Naive thymus-derived CD4-positive, alpha-beta T cell (primary cell): Measurements from ENCODE around the gene TBXAS1. TPM values are rescaled to one million over a fixed set of nuclear protein-coding genes. Genes with fewer than 3 reads are reported as not detected.

Source experiments
- ATAC-seq: fragments of 150-1000 bp; cut with Tn5 transposase; 2 replicates; pipeline ENCODE4 v1.10.0; 2021; ENCODE audit warnings: mild to moderate bottlenecking, moderate library complexity
- CTCF ChIA-PET: fragments of 350-600 bp; sonication (Branson Sonifier 250); formaldehyde crosslinking; loops from one replicate; lab custom pipeline; 2021; ENCODE audit warnings: antibody characterized with exemption; lab: Charles Lee
- POLR2A ChIA-PET: fragments of 350-600 bp; sonication (Branson Sonifier 250); formaldehyde crosslinking; loops from one replicate; lab custom pipeline; 2021; ENCODE audit warnings: antibody characterized with exemption, inconsistent platforms; lab: Charles Lee
- DNase-seq, 9 donors: peaks; one replicate each; pipeline versions ENCODE4 v3.0.0 to v3.0.0-alpha.2; 2020 to 2022; ENCODE audit warnings: mixed read lengths in 1 of 9
- H3K27ac ChIP-seq: one replicate; pipeline ENCODE4 v1.7.0; 2013; ENCODE audit warnings: mild to moderate bottlenecking, low read depth, low read length, moderate library complexity
- H3K27me3 ChIP-seq, 2 donors: one replicate each; pipeline ENCODE4 v1.7.0; 2013; ENCODE audit warnings: low read length in 2 of 2, mild to moderate bottlenecking in 2 of 2, moderate library complexity in 2 of 2; ENCODE audit not compliant: control insufficient read depth in 2 of 2, insufficient read depth in 2 of 2
- H3K36me3 ChIP-seq, 3 experiments: 1 replicate in 2 of 3; 2 replicates in 1 of 3; pipeline ENCODE4 v1.7.0; 2013; ENCODE audit warnings: low read length in 3 of 3, mild to moderate bottlenecking in 3 of 3, moderate library complexity in 1 of 3; ENCODE audit not compliant: insufficient read depth in 3 of 3, control insufficient read depth in 2 of 3
- H3K4me1 ChIP-seq, 2 donors: one replicate each; pipeline ENCODE4 v1.7.0; 2013; ENCODE audit warnings: low read length in 2 of 2, mild to moderate bottlenecking in 2 of 2, moderate library complexity in 1 of 2; ENCODE audit not compliant: control insufficient read depth in 2 of 2, insufficient read depth in 2 of 2
- H3K4me3 ChIP-seq: 2 replicates; pipeline ENCODE4 v1.7.0; 2013; ENCODE audit warnings: mild to moderate bottlenecking, low read length
- H3K9me3 ChIP-seq, 3 experiments: 1 replicate in 2 of 3; 2 replicates in 1 of 3; pipeline ENCODE4 v1.7.0; 2013; ENCODE audit warnings: low read length in 3 of 3; ENCODE audit not compliant: control insufficient read depth in 2 of 3
- H3K27ac Mint-ChIP-seq, 9 donors: one replicate each; pipeline ENCODE4 v1.8.0; 2020 to 2022; ENCODE audit warnings: mixed read lengths in 9 of 9, mild to moderate bottlenecking in 8 of 9, moderate library complexity in 5 of 9, inconsistent platforms in 2 of 9
- H3K27me3 Mint-ChIP-seq, 5 donors: one replicate each; pipeline ENCODE4 v1.8.0; 2021 to 2022; ENCODE audit warnings: mixed read lengths in 5 of 5, mild to moderate bottlenecking in 1 of 5
- H3K36me3 Mint-ChIP-seq, 5 donors: one replicate each; pipeline ENCODE4 v1.8.0; 2020 to 2022; ENCODE audit warnings: mixed read lengths in 5 of 5, mild to moderate bottlenecking in 3 of 5, inconsistent platforms in 1 of 5
- H3K4me1 Mint-ChIP-seq, 7 donors: one replicate each; pipeline ENCODE4 v1.8.0; 2020 to 2022; ENCODE audit warnings: mixed read lengths in 7 of 7, mild to moderate bottlenecking in 3 of 7, inconsistent platforms in 1 of 7
- H3K4me3 Mint-ChIP-seq, 10 donors: one replicate each; pipeline ENCODE4 v1.8.0; 2020 to 2022; ENCODE audit warnings: mild to moderate bottlenecking in 10 of 10, mixed read lengths in 10 of 10, moderate library complexity in 6 of 10, inconsistent platforms in 2 of 10
- H3K9me3 Mint-ChIP-seq, 11 donors: one replicate each; pipeline ENCODE4 v1.8.0; 2020 to 2022; ENCODE audit warnings: mixed read lengths in 11 of 11, mild to moderate bottlenecking in 4 of 11, inconsistent platforms in 1 of 11, moderate library complexity in 1 of 11
- intact Hi-C, 2 donors: fragments of 100-400 bp; cut with micrococcal nuclease; formaldehyde crosslinking; loops; one replicate each; pipeline ENCODE4 v1.15.1; 2023
- polyA plus RNA-seq, 2 donors: library from polyadenylated mRNA; unstranded; fragments of 300-500 nt; fragmentation: Illumina TruSeq; gene quantifications; one replicate each; pipeline ENCODE4 v1.2.3, GENCODE V29; 2021
- total RNA-seq, 6 experiments: library from RNA in 5 of 6; stranded (reverse) in 5 of 6; gene quantifications; 1 replicate in 5 of 6; 2 replicates in 1 of 6; pipeline ENCODE4 v1.2.3 and lab custom pipeline; 2021 to 2026

The TBXAS1 gene
- total and polyA plus RNA-seq, 7 experiments from 2014 or later = 1.9 to 70.9 (median 3.2) TPM

DNA sequence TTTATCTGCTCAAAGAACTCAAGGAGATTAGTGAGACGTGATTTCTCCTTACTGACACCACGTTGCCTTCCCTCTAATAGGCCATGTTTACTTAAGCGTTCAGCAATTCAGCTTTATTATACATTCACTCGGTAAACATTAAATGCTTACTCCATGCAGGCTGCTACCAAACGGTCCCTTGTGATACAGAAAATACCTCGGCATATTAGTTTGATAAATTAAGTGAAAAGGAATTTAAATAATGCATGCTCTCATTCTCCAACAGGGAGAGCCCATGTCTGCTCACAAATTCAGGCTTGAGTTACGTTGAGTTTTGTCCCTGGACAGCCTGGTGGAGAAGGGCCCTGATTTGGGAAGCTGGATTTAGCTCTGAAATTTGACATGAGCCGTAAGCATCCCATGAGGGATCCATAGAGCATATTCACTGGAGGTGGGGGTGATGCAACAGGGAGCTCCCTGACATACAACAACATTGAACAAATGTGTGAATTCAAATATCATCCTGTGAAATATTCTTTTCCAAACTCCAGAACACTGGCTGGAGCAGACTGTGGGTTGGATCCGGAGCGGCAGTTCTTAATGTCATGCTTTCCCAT is 86.3 kb downstream of the TBXAS1 start:
- no peak overlapping the region for H3K4me3 ChIP-seq
- H3K27ac ChIP-seq = no peak overlapping the region
- H3K27ac Mint-ChIP-seq = peak overlapping the region in 1 of 9 donors; percentile 31
- peaks cover 0 to 8% (median 0%) of the 10 kb centered on the region in 5 donors for H3K36me3 Mint-ChIP-seq
- peaks cover 0 to 15% (median 0%) of the 10 kb centered on the region in 5 donors for H3K27me3 Mint-ChIP-seq
- intact Hi-C loops = loop anchor here in 1 of 2 donors (5.0 kb wide), 2 partner anchors 67 to 138 kb away; partner anchors contain the start of gene HIPK2
- no peak overlapping the region for H3K4me3 Mint-ChIP-seq
- peaks cover 0 to 6% of the 10 kb centered on the region in 2 donors for H3K4me1 ChIP-seq
- ATAC-seq (no peak), DNase-seq (no peak)
- peaks cover 0 to 2% (median 0%) of the 10 kb centered on the region in 11 donors for H3K9me3 Mint-ChIP-seq
- H3K27me3 ChIP-seq = no peaks in the 10 kb centered on the region
- no peaks in the 10 kb centered on the region for H3K36me3 ChIP-seq
- H3K4me1 Mint-ChIP-seq = peaks cover 0 to 20% (median 6%) of the 10 kb centered on the region in 7 donors
- ChIA-PET POLR2A (interaction anchor here (1.2 kb wide), 1 partner anchor 12 kb away, joined by 3 read pairs; no protein-coding TSS in a partner anchor), CTCF (interaction anchor here (0.6 kb wide), 1 partner anchor 259 kb away, joined by 3 read pairs; no protein-coding TSS in a partner anchor)
- no peaks in the 10 kb centered on the region for H3K9me3 ChIP-seq

DNA sequence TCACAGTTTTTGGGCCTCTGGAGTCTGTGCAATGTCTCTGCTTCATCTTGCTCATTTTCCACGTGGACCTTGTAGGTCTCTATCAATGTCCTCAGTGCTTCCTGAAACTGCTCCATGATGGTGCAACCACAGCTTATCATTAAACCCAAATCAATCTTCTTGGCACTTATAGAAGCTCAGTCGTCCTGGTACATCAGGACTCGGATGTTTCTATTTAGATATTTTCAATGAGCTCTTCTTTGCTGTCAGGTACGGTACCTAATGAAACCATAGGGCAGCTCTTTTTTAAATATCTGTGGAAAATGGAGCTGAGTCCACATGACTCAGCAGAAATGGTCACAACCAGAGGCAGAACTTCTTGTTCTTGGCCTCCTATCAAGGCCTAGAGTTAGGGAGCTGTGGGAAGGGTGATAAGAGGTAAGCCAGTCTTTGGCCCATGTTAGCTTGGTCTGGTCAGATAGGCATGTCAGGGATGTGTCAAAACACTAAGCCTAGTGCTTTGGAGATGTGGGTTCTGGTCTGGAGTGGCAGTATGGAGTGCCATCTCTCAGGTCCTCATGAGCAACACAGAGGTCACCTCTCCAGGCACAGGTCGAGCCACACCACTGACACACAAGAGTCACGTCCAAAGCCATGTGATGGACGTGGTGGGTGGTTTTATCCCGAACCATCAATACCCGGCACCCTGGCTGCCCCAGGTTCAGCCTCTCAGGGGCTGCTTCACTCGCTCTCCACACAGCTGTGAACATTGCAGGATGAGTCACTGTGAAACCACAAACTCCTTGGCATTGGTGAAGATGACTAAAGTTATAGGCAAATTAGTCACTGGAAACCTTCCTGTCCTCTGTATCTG is 87.0 kb downstream of the TBXAS1 start:
- ATAC-seq (peak; percentile 90), DNase-seq (peak in 1 of 9 donors; percentile 66)
- Mint-ChIP-seq H3K4me1 (peaks cover 0 to 21% (median 6%) of the 10 kb centered on the region in 7 donors), H3K36me3 (peaks cover 0 to 8% (median 0%) of the 10 kb centered on the region in 5 donors), H3K27me3 (peaks cover 0 to 17% (median 0%) of the 10 kb centered on the region in 5 donors), H3K4me3 (peak overlapping the region in 1 of 10 donors; percentile 13), H3K27ac (peak overlapping the region in 2 of 9 donors; percentile 15 to 31), H3K9me3 (peaks cover 0 to 2% (median 0%) of the 10 kb centered on the region in 11 donors)
- ChIA-PET CTCF (interaction anchor here (0.6 kb wide), 1 partner anchor 260 kb away, joined by 3 read pairs; no protein-coding TSS in a partner anchor), POLR2A (no interaction called here)
- intact Hi-C loops = loop anchor here in 1 of 2 donors (5.0 kb wide), 2 partner anchors 66 to 139 kb away; partner anchors contain the start of gene HIPK2
- Histone ChIP-seq H3K36me3 (no peaks in the 10 kb centered on the region), H3K9me3 (no peaks in the 10 kb centered on the region), H3K4me3 (no peak overlapping the region), H3K27ac (no peak overlapping the region), H3K27me3 (no peaks in the 10 kb centered on the region), H3K4me1 (peaks cover 0 to 6% of the 10 kb centered on the region in 2 donors)

GRCh38 chr7:139916717-139917395 is 87.8 kb downstream of the TBXAS1 start:
- intact Hi-C loops = loop anchor here in 1 of 2 donors (5.0 kb wide), 2 partner anchors 65 to 140 kb away; partner anchors contain the start of gene HIPK2
- Histone ChIP-seq H3K4me3 (no peak overlapping the region), H3K27me3 (no peaks in the 10 kb centered on the region), H3K9me3 (no peaks in the 10 kb centered on the region), H3K27ac (no peak overlapping the region), H3K36me3 (no peaks in the 10 kb centered on the region), H3K4me1 (peaks cover 0 to 6% of the 10 kb centered on the region in 2 donors)
- DNase-seq (no peak), ATAC-seq (no peak)
- Mint-ChIP-seq H3K36me3 (peaks cover 0 to 8% (median 0%) of the 10 kb centered on the region in 5 donors), H3K4me1 (peaks cover 0 to 21% (median 6%) of the 10 kb centered on the region in 7 donors), H3K4me3 (peak overlapping the region in 1 of 10 donors; percentile 13), H3K27me3 (peaks cover 0 to 12% (median 0%) of the 10 kb centered on the region in 5 donors), H3K9me3 (peaks cover 0 to 2% (median 0%) of the 10 kb centered on the region in 11 donors), H3K27ac (peak overlapping the region in 2 of 9 donors; percentile 1 to 59)
- POLR2A ChIA-PET = no interaction called here
- CTCF ChIA-PET = no interaction called here

DNA sequence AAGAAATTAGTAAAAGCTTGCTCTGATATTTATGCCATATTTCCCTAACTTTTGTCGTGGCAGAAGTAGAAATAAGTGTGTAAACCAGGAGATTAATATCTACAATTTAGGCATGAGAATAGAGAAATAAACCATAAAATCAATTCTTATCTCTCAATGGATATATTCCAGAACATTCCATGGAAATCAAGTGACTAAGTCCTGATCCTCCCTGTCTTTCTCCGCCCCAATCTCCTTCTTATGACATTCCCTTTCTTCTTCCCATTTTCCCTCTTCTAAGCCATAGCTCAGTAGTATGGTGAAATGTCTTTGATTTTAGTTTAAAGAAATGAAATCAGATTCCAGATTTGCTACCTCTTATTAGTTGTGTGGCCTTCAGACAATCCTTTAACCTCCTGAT is 88.8 kb downstream of the TBXAS1 start:
- no peak for DNase-seq
- ChIA-PET POLR2A (no interaction called here), CTCF (no interaction called here)
- Histone ChIP-seq H3K36me3 (no peaks in the 10 kb centered on the region), H3K27me3 (no peaks in the 10 kb centered on the region), H3K4me3 (no peak overlapping the region), H3K4me1 (peaks cover 0 to 6% of the 10 kb centered on the region in 2 donors), H3K27ac (no peak overlapping the region), H3K9me3 (no peaks in the 10 kb centered on the region)
- no peak for ATAC-seq
- H3K4me1 Mint-ChIP-seq = peaks cover 0 to 21% (median 6%) of the 10 kb centered on the region in 7 donors
- peaks cover 0 to 14% (median 0%) of the 10 kb centered on the region in 5 donors for H3K27me3 Mint-ChIP-seq
- intact Hi-C loops = loop anchor here in 1 of 2 donors (5.0 kb wide), 2 partner anchors 64 to 141 kb away; partner anchors contain the start of gene HIPK2
- no peak overlapping the region for H3K4me3 Mint-ChIP-seq
- H3K27ac Mint-ChIP-seq = no peak overlapping the region
- peaks cover 0 to 8% (median 0%) of the 10 kb centered on the region in 5 donors for H3K36me3 Mint-ChIP-seq
- peaks cover 0 to 2% (median 0%) of the 10 kb centered on the region in 11 donors for H3K9me3 Mint-ChIP-seq

DNA sequence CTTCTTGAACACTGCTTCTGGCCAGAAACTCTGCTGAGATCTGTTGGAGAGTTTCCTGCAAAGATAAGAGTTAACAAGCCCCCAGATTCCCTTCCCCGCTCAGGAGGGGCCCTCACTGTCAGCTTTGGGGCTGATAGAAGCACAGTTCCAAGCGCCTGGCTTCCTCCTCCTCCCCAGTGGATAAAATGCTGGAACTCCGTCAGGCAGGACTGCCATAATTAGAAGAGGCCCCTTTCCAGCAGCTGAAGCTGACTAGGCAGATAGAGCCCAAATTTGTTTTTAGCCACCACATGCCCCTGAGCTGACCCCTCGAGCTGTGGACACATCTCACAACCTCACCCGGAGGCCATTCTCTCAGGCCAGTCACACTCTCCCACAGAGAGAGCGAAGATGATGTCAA is 89.4 kb downstream of the TBXAS1 start:
- H3K4me1 Mint-ChIP-seq = peaks cover 0 to 21% (median 6%) of the 10 kb centered on the region in 7 donors
- CTCF ChIA-PET = no interaction called here
- POLR2A ChIA-PET = no interaction called here

GRCh38 chr7:139923090-139923489 is 94.0 kb downstream of the TBXAS1 start:
- Histone ChIP-seq H3K36me3 (no peaks in the 10 kb centered on the region), H3K4me3 (no peak overlapping the region), H3K4me1 (no peaks in the 10 kb centered on the region), H3K9me3 (no peaks in the 10 kb centered on the region), H3K27ac (no peak overlapping the region), H3K27me3 (no peaks in the 10 kb centered on the region)
- Mint-ChIP-seq H3K27me3 (peaks cover 0 to 50% (median 0%) of the 10 kb centered on the region in 5 donors), H3K9me3 (peaks cover 0 to 2% (median 0%) of the 10 kb centered on the region in 11 donors), H3K36me3 (no peaks in the 10 kb centered on the region), H3K4me1 (peaks cover 0 to 7% (median 0%) of the 10 kb centered on the region in 7 donors), H3K4me3 (no peak overlapping the region), H3K27ac (no peak overlapping the region)
- no peak for DNase-seq
- no peak for ATAC-seq
- intact Hi-C loops = no loop called here
- POLR2A ChIA-PET = no interaction called here
- CTCF ChIA-PET = no interaction called here

More for the DNA sequence above, 89.4 kb downstream of the TBXAS1 start:
- no peak for ATAC-seq
- H3K27me3 ChIP-seq = no peaks in the 10 kb centered on the region
- no peak overlapping the region for H3K27ac ChIP-seq
- DNase-seq = no peak
- peaks cover 0 to 8% (median 0%) of the 10 kb centered on the region in 5 donors for H3K36me3 Mint-ChIP-seq
- no peaks in the 10 kb centered on the region for H3K36me3 ChIP-seq
- intact Hi-C loops = loop anchor here in 1 of 2 donors (5.0 kb wide), 2 partner anchors 64 to 141 kb away; partner anchors contain the start of gene HIPK2
- H3K9me3 Mint-ChIP-seq = peaks cover 0 to 2% (median 0%) of the 10 kb centered on the region in 11 donors
- no peak overlapping the region for H3K4me3 ChIP-seq
- no peaks in the 10 kb centered on the region for H3K9me3 ChIP-seq
- no peak overlapping the region for H3K27ac Mint-ChIP-seq
- peaks cover 0 to 6% of the 10 kb centered on the region in 2 donors for H3K4me1 ChIP-seq
- H3K27me3 Mint-ChIP-seq = peaks cover 0 to 15% (median 0%) of the 10 kb centered on the region in 5 donors
- H3K4me3 Mint-ChIP-seq = no peak overlapping the region
